HG02938 (cell line): Measurements from ENCODE around the gene ZNF3.

Experiments
- ATAC-seq: cut with Tn5 transposase; IDR thresholded peaks from one replicate; pipeline ENCODE4 v1.9.1; 2021; ENCODE audit warnings: mild to moderate bottlenecking, moderate library complexity; ENCODE audit not compliant: unreplicated experiment

ZNF3 gene

DNA sequence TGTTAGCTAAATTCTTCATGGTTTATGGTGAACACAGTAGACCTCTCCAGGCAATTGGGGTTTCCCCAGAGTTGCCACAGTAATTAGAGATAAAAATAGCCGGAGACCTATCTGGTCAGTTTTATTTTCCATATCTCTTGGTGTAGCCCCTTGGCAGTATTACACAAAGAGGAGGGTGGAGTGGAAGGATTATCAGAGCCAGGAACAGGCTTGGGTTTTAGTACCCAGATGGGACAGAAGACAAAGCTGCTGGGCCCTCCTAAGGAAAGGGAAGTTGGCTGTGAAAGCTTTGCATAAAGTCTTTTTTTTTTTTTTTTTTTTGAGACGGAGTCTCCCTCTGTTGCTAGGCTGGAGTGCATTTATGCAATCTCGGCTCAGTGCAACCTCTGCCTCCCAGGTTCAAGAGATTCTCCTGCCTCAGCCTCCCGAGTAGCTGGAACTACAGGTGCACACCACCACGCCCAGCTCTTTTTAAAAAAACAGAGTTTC is 22.2 kb downstream of the ZNF3 start:
- no peak for ATAC-seq

GRCh38 chr7:100057006-100057405 is 24.5 kb downstream of the ZNF3 start:
- no peak for ATAC-seq

- ATAC-seq, result no peak
These were observed 28.3 kb downstream of the ZNF3 start for GRCh38 chr7:100053215-100053614.

DNA sequence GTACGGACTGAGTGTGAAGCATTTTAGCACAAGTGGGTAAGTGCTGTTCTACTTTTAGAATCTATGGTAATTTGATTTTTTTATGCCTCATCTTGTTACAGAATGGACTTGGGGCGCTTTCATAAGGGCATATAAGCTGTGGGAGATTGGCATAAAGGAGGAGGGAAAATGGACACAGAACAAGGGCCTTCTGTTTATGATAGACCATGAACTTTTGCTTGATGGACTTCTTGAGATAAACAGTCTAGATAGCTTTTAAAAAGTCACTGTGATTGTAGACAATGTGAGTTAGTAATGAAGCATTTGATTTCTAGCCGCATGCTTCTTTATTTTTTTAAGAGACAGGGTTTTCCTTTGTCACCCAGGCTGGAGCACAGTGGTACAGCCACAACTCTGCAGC is 29.9 kb downstream of the ZNF3 start:
- no peak for ATAC-seq

DNA sequence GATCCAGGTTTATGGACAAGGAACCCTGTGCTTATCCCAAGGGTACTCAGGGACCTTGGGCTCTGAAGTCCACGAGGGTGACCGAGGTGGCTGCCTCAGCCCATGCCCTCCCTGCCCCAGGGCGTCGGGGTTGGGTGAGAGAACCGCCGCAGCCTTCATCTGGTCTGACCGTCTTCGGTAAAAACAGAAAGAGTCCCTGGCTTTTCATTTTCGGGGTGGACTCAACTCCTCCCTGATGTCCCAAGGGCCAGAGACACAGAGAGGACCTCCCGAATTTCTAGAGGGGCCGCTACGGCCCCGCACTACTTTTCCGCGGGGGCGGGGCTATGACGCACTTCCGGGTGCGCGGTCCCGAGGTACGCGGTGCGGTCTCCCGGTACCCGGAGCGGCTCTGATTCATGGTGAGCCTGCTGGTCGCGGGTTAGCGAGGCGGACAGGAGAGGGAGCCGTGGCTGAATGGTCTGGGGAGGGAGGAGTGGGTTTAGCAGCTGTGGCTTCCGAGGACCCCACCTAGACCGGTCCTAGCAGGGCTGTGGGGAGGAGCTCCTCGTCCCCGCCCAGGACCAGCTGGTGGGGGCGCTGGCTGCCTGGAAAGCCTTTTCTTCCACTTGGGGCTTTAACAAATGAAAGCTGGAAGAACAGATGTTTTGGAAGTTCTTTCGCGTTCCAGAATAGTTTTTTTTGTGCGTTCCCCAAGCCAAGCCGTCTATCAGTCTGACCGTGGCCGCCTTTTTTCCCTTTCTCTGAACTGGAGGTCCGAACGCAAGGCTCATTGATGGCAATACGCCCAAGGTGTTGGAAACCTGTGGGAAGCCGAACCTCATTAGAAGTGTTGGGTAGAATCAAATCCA is 31.9 kb downstream of the ZNF3 start, which contains the start of gene ZSCAN21:
Gene ZSCAN21 (plus strand): TSS at position 334 of the 851 bp plus-strand sequence. CDS start 7,233 bp downstream, outside the sequence.
- peak; percentile 80 for ATAC-seq

- no peak for ATAC-seq
These were observed 32.8 kb downstream of the ZNF3 start for GRCh38 chr7:100048680-100049079.

DNA sequence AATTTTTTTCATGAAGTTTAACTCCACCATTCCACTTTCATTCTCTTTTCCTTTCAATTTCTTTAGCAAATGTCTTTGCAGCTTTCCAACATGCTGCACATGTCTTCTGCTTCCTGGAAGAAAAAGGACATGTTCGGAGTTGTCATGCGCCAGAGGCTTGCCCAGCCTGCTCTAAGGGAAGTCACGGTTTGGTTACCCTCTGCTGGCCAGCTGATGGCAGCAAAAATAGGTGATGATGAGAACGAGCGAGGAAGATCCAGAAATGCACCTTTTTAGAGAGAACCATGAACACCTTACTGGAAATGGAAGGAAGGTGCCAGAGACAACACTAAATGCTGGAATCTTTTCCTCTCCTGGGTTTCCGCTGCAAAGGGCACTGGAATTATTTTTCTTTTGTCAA is 36.8 kb downstream of the ZNF3 start:
- no peak for ATAC-seq

DNA sequence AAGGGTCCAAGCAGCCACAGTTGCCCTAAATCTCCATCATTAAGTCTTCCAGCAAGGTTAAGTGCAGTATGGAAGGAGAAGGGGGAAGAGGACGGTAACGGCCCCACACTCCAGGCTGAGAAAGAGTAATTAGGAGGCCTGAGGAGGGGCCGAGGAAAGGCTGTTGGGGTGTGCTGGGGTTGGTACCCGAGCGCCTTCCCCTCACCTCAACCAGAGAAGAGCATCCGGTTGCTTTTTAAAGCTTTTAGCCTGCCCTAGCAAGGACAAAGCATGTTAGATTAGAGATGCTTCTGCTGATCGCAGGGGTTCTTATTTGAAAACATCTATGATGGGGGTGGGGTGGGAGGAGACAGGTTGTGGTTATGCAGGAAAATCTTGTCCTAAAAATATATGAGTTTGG is 40.9 kb downstream of the ZNF3 start:
- no peak for ATAC-seq

- ATAC-seq, result no peak
These were observed 43.2 kb downstream of the ZNF3 start for GRCh38 chr7:100038326-100038725.

GRCh38 chr7:100035876-100036275 is 45.6 kb downstream of the ZNF3 start:
- no peak for ATAC-seq

DNA sequence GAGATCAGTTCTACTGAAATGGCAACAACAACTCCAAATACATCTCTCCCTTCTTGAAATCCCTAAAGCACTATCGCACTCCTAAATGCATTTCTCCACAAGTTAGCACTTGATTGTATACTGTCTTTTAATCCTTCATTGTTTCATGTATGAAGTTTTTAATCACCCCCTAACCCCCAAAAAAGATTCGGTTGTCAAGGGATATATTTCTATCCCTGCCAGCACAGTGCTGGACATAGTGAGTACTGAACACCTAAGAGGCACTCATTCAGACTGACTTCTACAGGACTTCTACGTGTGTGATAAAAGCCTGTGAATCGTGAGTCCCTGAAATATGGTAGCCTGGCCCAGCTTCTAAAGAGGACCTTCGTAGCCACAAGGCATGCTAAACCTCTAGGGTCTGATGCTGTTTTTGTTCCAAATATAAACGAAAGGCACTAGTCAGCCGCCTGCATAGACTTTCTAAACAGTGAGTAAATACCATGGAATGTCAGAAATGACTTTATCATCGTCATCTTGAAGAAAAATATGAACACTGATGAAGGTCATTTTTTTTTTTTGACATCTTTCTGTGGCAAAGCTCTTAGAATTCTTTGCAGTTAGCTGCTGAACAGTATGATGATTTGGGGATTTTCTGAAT is 46.5 kb downstream of the ZNF3 start:
- ATAC-seq, result no peak

GRCh38 chr7:100033526-100033925 is 48.0 kb downstream of the ZNF3 start:
- ATAC-seq, result no peak

- ATAC-seq, result no peak
These were observed 51.9 kb downstream of the ZNF3 start for GRCh38 chr7:100029596-100029995.

DNA sequence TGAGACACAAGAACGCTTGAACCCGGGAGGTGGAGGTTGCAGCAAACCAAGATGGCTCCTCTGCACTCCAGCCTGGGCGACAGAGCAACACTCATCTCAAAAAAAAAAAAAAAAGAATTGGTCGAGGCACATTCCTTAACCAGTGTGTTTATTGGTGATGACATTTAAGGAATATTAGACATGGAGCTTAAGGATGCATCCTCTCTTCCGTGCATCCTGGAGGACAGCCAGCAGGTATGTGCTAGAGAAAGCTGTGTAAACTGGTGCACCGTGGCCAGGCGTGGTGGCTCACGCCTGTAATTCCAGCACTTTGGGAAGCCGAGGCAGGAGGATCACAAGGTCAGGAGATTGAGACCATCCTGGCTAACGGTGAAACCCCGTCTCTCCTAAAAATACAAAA is 54.3 kb downstream of the ZNF3 start:
- no peak for ATAC-seq

DNA sequence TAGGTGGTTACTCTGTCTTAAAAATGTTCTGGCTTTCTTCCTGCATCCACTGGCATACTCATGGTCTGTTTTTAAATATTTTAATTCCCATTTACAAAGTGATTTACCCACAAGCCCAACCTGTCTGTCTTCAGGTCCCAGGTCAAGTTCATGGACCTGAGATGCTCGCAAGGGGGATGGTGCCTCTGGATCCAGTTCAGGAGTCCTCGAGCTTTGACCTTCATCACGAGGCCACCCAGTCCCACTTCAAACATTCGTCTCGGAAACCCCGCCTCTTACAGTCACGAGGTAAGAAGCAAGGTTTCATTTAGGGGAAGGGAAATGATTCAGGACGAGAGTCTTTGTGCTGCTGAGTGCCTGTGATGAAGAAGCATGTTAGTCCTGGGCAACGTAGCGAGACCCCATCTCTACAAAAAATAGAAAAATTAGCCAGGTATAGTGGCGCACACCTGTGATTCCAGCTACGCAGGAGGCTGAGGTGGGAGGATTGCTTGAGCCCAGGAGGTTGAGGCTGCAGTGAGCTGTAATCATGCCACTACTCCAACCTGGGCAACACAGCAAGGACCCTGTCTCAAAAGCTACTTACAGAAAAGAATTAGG is 57.4 kb downstream of the ZNF3 start:
- ATAC-seq, result no peak

GRCh38 chr7:100023526-100023925 is 58.0 kb downstream of the ZNF3 start:
- ATAC-seq, result no peak

DNA sequence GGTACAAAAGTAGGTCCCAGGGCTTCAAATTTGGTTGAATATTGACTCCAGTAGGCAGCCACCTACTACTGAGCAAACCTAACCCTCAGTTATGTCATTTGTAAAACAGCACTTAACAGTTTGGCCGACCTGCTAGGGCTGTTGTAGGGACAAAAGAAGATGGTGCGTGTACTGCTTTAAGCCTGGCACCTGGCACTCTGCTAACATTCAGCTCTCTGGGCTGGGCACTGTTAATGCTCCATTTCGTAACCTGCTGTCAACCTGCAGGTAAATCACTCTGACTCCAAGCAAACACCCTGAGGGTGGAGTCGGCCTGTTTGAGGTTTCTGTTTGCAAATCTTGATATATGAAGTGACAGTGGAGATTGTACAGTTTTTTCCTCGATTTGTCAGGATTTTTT is 58.9 kb downstream of the ZNF3 start:
- no peak for ATAC-seq

- ATAC-seq, result no peak
These were observed 60.2 kb downstream of the ZNF3 start for GRCh38 chr7:100021297-100021696.
